GM12864 (cell line): ENCODE data around the gene PLEKHH1.

ENCODE experiments used
- DNase-seq: peaks from one replicate; pipeline ENCODE4 v3.0.0-alpha.2; 2011; ENCODE audit warnings: low read depth
- H3K4me3 ChIP-seq: 2 replicates; pipeline ENCODE4 v1.5.1; 2011; ENCODE audit warnings: mild to moderate bottlenecking, low read depth, low read length, control low read depth
- TF ChIP-seq, protein P1 (sequence below): IDR thresholded peaks from 2 replicates; pipeline ENCODE4 v1.5.1; 2011; ENCODE audit warnings: low read depth, mild to moderate bottlenecking, moderate library complexity, low read length, control low read depth, inconsistent platforms; ENCODE audit errors: missing control alignments

Gene PLEKHH1

DNA sequence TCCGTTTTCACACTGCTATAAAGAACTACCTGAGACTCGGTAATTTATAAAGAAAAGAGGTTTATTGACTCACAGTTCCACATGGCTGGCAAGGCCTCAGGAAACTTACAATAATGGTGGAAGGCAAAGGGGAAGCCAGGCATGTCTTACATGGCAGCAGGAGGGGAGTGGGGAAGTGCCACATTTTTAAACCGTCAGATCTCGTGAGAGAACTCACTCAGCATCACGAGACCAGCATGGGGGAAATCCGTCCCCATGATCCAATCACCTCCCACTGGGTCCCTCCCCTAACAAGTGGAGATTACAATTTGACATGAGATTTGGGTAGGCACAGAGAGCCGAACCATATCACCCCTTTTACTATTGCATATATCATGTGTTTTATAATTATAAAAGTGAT is 69.0 kb downstream of the PLEKHH1 start:
- H3K4me3 ChIP-seq: no peak overlapping the region
- no peak for DNase-seq
- TF ChIP-seq, protein P1, sequence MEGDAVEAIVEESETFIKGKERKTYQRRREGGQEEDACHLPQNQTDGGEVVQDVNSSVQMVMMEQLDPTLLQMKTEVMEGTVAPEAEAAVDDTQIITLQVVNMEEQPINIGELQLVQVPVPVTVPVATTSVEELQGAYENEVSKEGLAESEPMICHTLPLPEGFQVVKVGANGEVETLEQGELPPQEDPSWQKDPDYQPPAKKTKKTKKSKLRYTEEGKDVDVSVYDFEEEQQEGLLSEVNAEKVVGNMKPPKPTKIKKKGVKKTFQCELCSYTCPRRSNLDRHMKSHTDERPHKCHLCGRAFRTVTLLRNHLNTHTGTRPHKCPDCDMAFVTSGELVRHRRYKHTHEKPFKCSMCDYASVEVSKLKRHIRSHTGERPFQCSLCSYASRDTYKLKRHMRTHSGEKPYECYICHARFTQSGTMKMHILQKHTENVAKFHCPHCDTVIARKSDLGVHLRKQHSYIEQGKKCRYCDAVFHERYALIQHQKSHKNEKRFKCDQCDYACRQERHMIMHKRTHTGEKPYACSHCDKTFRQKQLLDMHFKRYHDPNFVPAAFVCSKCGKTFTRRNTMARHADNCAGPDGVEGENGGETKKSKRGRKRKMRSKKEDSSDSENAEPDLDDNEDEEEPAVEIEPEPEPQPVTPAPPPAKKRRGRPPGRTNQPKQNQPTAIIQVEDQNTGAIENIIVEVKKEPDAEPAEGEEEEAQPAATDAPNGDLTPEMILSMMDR: no peak

DNA sequence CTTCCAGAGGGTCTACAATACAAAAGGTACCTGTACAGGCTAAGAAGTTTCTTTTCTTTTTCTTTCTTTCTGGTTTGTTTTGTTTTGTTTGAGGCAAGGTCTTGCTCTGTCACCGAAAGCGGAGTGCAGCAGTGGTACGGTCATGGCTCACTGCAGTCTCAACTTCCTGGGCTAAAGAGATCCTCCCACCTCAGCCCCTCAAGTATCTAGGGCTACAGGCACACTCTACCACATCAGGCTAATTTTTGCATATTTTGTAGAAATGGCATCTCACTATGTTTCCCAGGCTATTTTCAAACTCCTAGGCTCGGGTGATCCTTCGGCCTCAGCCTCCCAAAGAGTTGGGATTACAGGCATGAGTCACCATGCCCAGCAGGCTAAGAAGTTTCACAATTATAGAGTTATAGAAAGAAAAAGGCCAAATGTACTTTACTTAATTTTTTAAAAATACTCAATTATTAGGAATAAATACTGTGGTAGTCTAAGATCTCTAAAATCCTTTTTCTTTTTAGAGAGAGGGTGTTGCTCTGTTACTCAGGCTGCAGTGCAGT is 70.0 kb downstream of the PLEKHH1 start:
- H3K4me3 ChIP-seq: no peak overlapping the region
- TF ChIP-seq, protein P1: no peak
- peak; percentile 84 for DNase-seq

DNA sequence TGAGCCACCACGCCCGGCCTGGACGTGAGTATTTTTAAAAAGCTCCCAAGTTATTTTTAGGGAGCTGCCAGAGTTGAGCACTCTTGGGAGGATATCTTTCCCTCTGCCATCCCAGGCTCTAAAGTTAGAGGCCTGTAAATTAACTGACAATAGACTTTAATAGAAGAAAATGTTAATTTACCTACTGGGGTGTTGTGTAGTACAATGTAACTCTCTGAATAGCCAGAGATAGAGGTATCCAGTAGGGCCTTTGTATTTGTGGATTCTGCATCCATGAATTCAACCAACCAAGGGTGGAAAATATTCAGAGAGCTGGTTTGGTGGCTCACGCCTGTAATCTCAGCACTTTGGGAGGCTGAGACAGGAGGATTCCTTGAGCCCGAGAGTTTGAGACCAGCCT is 74.6 kb downstream of the PLEKHH1 start:
- DNase-seq: no peak
- H3K4me3 ChIP-seq: no peak overlapping the region
- TF ChIP-seq, protein P1: no peak

DNA sequence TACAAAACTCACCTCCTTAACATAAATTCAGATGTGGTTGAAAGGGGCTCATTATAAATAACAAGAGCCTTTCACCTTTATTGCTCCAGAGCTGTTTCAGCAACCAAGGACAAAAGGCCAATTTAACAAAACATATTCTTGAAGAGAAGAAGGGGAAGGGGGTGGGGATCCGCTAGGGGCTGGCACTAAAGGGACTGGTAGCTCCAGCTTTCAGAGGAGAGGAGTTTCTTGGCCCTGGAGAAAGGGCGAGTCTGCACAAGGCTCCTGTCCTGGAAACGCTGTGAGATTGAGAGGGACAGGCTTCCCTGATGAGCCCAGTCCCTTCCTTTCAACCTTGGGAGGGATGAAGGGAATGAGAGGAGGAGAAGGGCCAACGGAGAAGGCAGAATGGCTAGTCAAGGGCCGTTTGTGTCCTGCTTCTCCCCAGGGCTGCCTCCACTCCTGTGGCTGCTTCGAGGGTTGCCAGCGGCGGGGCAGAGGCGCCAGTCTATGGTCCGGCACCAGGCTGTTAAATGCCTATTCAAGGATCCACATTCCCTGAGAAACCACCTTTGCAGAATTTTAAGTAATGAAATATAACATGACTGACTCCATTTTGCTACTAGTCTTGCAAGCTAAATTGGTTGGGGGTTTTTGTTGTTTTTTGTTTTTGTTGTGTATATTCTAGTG is 76.7 kb downstream of the PLEKHH1 start:
- DNase-seq: no peak
- TF ChIP-seq, protein P1: no peak

DNA sequence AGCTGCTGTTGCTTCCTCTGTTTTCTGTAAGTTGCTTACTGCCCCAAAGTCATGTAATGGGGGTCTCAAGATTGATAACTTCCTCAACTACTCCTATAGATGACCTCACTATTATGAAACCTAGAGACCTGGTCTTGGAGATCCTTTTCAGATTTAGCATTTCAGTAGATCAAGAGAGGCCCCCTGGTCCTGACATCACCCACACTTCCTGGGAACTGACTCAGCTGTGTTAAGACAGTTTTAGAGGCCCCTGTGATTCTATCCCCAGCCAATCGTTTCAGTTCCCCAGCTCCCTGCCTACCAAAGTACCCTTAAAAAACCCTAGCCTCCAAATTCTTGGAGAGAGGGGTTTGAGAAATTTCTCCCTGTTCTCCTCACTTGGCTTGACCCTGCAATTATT is 77.4 kb downstream of the PLEKHH1 start:
- TF ChIP-seq, protein P1: no peak
- H3K4me3 ChIP-seq: no peak overlapping the region
- no peak for DNase-seq

More for the DNA sequence above, 76.7 kb downstream of the PLEKHH1 start:
- H3K4me3 ChIP-seq: no peak overlapping the region

DNA sequence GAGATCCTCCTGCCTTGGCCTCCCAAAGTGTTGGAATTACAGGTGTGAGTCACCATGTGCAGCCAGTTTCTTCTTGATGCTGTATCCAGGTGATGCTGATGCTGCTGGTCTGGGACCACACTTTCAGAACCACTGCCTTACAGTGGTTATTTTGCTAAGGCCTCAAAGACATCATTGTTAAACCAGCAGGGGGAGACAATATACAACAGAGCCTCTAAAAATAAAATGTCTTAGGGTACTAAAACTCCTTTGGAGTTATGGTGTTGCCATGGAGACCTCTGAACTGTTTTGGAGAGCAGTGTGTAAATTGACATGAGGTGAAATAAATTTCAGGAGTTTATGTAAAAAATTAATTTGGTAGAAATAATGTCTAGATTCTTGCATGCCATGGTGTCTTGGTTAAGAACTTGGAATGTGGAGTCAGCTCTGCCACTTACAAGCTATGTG is 85.5 kb downstream of the PLEKHH1 start:
- DNase-seq: no peak
- TF ChIP-seq, protein P1: peak; percentile 57
- no peak overlapping the region for H3K4me3 ChIP-seq
